Thyroid gland (tissue), 4 donors: ENCODE data around the gene TIAM1.

ENCODE experiments used
- POLR2A ChIP-seq, 2 donors: fragments of 450-650 bp; IDR thresholded peaks; one replicate each; pipeline ENCODE4 v1.6.1; 2017; ENCODE audit warnings: antibody characterized with exemption in 2 of 2, mild to moderate bottlenecking in 2 of 2, moderate library complexity in 1 of 2
- TF ChIP-seq, protein P1 (sequence below), 6 experiments: fragments of 200-600 bp in 3 of 6; fragments of 450-650 bp in 3 of 6; sonication (generic) in 3 of 6; IDR thresholded peaks; one replicate each; pipeline ENCODE4 v1.5.1; 2016 to 2019; ENCODE audit warnings: antibody characterized with exemption in 6 of 6, mild to moderate bottlenecking in 2 of 6, inconsistent platforms in 1 of 6, moderate library complexity in 1 of 6

DNA sequence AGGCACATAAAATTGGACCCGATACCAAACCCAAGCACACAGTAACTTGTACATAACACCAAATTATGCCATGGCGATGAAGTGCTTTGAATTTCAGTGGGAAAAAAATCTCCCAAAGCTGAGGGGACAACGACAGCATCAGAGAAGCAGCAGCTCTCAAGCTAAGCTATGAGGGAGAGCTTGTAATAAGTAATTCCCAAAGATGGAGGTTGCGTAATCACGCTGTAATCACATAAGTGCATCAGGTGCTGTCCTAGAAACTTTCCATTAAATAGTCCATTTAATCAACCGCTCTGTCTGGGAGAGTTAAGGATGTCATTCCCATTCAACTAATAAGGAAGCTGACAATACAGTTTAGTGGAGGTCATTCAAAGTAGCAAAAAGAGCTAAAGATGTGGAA lies 268.2 kb downstream of the TIAM1 start:
- TF ChIP-seq, protein P1, sequence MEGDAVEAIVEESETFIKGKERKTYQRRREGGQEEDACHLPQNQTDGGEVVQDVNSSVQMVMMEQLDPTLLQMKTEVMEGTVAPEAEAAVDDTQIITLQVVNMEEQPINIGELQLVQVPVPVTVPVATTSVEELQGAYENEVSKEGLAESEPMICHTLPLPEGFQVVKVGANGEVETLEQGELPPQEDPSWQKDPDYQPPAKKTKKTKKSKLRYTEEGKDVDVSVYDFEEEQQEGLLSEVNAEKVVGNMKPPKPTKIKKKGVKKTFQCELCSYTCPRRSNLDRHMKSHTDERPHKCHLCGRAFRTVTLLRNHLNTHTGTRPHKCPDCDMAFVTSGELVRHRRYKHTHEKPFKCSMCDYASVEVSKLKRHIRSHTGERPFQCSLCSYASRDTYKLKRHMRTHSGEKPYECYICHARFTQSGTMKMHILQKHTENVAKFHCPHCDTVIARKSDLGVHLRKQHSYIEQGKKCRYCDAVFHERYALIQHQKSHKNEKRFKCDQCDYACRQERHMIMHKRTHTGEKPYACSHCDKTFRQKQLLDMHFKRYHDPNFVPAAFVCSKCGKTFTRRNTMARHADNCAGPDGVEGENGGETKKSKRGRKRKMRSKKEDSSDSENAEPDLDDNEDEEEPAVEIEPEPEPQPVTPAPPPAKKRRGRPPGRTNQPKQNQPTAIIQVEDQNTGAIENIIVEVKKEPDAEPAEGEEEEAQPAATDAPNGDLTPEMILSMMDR (IDR thresholded peaks at IDR 0.05) = no peak
- TF ChIP-seq POLR2A (IDR thresholded peaks at IDR 0.05) = no peak
